Activated CD4-positive, alpha-beta T cell treated with anti-CD3 and anti-CD28 coated beads, Interleukin-2, Interleukin-4, amounts not matched to agents 100 ng/mL and 50 ng/mL, durations not matched to agents 16 hours and 8 hours (primary cell): ENCODE measurements around the gene TEKT5.
"Not testable (repeated sequence)": the region's sequence is repeated elsewhere in the genome, so short reads cannot be mapped to it uniquely, and the experiment has no call there.

ENCODE experiments used
- DNase-seq: peaks from one replicate; pipeline ENCODE4 v3.0.0-alpha.2; 2020; ENCODE audit warnings: low spot score

TEKT5 gene

DNA sequence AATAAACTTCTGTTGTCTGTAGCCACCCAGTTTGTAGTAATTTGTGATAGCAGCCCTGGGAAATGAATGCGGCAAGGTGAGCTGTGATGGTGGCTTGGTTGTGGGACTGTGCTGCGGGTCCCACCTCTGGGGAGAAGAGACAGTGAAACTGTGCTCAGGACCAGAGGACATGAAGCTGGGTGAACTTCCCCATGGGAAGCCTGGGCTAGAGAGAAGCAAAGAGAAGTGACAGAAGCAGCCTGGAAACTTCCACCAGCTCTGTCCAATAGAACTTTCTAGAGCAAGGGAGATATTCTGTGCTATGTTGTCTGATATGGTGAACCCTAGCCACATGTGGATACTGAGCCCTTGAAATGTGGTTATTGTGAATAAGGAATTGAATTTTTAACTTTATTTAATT is 62.8 kb downstream of the TEKT5 start:
- no peak for DNase-seq

DNA sequence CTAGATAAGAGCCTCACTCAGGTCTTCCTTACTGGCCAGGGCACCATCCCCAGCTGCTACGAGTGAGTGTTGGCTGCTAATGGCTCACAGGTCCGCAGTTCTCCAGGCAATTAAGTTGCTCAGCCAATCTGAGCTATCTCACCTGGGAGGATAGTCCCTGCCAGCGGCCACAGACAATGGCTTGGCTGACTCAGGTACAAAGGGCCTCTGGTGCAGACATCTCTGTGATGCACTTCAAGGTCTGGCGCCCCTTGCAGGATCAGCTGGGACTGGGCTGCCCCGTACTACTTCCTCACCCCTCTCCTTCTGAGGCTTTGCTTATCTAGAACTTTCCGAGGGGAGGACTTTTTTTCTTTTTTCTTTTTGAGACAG is 65.2 kb downstream of the TEKT5 start:
- no peak for DNase-seq

DNA sequence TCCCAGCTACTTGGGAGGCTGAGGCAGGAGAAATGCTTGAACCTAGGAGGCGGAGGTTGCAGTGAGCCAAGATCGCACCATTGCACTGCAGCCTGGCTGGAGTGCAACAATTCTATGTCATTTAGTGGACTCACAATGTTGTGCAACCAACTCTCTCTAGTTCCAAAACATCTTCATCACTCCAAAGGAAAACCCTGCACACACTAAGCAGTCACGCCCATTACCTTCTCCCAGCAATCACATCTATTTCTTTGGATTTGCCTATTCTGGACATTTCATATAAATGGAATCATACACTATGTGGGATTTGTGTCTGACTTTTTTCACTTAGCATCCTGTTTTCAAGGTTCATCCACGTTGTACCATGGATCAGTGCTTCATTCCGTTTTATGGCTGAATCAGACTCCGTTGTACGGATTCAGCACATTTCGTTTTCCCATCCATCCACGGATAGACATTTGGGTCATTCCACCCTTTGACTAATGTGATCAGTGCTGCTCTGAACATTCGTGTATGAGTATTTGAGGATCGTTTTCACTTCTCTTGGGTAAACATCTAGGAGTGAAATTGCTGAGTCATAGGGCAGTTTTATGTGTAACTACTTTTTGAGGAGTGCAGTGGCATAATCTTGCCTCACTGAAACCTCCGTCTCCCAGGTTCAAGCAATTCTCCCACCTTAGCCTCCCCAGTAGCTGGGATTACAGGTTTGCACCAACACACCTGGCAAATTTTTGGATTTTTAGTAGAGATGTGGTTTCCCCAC is 69.0 kb downstream of the TEKT5 start:
- DNase-seq = no peak

DNA sequence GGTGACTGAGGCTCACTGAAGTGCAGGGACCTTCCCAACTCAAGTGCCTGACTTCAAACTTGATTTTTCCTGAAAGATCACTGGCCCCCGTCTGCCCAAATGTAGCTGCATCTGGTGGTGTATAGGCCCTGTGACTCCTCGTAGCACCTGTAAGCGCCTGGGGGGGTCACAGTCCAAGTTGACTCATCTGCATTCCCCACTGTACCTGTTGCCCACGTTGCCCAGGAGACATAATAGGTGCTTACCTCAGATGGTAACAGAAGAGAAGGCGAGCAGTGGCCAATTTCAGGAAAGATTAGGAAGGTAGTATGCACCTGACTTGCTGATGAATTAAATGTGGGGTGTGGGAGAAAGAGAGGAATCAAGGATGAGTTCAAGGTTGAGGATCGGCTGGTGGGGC is 70.2 kb downstream of the TEKT5 start:
- DNase-seq = no peak

DNA sequence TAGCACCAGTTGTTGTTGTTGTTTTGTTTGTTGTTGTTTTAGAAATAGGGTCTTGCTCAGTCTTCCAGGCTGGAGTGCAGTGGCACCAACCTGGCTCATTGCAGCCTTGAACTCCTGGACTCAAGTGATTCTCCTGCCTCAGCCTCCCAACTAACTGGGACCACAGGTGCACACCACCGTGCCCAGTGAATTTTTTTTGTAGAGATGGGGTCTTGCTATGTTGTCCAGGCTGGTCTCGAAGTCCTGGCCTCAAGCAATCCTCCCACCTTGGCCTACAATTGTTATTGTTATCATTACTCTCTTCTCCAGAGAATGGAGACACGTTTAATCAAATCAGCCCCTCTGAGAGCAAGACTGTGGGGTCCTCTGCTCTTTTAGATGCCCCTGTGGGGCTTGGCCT is 71.7 kb downstream of the TEKT5 start:
- DNase-seq = no peak

DNA sequence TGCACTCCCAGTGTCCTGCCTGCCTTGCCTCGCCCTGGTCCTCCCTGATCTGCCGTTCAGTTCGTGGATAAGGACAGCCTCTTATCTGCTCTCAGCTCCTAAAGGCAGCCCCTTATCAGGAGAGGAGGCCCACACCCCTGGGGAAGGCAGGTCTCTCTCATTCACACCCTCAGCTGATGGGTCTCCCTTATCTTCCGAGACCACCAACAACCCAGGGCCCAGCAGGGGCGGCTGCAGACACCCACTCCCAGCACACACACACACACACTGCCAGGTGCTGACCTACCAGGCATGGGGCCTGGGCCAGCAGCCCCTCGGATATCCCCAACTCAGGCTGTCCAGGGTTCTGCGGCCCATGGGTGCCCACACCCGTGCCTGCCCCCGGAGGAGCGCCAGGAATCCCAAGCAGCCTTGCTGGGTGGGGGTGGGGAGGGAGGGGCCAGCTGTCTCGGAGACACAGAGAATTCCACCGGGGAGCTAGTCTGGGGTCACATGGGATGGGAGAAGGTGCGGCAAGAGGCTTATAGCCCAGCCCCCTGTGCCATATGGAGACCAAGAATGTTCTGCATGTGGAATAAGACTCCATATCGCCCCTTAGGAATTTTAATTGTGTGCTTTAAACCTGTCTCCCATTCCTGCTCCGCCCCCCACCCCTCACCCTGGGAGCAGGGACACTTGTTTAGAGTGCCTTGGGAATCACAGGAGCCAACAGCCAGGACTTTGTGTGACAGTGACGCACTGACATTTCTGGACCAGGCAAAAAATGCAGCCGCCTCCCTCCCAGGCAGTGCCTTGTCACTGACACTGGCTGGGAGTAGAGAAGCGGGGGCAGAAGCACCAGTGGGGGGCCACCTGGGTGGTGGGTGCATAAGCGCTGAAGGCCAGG is 72.5 kb downstream of the TEKT5 start:
- no peak for DNase-seq

DNA sequence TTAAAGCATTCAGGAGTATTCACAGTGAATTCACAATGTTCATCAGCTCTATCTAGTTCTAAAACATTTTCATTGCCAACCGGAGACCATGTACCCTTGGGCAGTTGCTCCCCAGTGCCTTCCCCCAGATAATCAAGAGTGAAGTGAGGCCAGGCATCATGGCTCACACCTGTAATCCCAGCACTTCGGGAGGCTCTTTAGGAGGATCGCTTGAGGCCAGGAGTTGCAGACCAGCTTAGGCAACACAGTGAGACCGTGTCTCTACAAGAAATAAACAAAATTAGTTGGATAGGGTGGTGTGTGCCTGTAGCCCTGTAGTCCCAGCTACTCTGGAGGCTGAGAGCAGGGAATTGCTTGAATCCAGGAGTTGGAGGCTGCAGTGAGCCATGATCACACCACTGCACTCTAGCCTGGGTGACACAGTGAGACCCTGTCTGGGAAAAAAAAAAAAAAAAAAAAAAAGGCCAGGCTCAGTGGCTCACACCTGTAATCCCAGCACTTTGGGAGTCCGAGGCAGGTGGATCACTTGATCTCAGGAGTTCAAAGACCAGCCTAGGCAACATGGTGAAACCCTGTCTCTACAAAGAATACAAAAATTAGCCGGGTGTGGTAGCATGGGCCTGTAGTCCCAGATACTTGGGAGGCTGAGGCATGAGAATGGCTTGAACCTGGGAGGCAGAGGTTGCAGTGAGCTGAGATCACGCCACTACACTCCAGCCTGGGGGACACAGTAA is 73.3 kb downstream of the TEKT5 start:
- not testable (repeated sequence) for DNase-seq

DNA sequence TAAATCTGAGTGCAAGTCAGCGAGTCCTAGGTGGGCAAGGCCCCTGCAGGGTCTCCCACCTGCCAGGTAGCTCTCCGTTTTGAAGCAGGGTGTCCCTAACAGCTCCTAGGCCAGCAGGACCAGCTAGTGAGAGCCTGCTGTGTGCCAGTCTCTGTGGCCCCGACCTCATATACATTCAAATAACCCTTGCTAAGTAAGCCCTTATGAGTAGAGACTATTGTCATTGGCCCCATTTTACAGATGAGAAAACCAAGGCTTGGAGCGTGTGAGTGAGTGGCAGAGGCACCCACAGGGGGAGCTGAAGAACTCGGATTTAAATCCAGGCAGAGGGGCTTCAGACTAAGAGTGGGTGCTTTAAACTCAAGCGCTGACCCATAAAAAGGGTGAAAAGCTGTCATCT is 74.6 kb downstream of the TEKT5 start:
- no peak for DNase-seq

DNA sequence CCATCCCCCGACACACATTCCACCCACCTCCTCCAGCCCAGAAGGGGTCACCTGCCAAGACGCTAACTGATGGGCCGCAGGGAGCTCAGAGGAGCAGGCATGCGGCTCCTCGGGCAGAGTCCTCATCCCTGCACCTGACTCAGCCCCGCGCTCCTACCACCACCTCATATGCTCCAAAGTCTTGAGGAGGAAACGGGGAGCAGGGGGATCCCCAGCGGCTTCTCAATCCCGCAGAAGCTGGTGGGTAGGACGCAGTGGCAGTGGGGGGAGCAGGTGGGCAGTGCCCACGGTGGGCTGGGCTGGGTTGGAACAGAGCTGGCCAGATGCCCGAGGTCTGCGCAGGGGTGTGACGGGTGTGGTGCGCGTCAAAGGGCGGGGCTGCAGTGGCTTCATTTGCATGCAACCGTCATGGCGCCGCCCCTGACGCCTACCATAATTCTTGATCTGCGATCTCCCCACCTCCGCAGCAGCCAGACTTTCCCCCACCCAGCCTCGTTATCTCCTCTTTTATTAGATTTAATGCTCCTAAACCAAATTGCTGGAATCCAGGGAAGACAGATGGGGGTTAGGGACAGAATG is 75.4 kb downstream of the TEKT5 start:
- no peak for DNase-seq

DNA sequence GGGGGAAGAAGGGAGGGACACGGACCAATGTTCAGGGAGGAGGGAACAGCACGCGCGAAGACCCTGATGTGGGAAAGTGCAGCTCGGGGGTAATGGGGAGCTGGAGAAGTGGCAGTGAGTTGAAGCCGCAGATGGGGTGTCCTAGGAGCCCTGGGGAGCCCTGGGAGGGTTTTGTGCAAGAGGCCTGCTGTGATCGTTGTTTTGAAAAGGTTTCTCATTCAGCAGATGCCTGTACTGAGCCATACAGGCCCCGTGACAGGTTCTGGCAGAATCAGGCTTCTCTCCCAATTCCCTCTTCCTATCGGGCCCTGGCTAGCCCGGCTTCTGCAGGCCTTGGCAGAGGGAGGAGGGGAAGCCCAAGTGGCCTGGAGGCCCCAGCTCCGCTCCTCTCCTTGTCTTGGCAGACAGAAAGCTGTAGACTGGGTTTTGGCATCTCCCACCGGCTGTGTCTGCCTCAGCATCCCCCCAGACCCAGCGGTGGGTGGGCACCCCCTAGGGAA is 76.0 kb downstream of the TEKT5 start:
- no peak for DNase-seq

DNA sequence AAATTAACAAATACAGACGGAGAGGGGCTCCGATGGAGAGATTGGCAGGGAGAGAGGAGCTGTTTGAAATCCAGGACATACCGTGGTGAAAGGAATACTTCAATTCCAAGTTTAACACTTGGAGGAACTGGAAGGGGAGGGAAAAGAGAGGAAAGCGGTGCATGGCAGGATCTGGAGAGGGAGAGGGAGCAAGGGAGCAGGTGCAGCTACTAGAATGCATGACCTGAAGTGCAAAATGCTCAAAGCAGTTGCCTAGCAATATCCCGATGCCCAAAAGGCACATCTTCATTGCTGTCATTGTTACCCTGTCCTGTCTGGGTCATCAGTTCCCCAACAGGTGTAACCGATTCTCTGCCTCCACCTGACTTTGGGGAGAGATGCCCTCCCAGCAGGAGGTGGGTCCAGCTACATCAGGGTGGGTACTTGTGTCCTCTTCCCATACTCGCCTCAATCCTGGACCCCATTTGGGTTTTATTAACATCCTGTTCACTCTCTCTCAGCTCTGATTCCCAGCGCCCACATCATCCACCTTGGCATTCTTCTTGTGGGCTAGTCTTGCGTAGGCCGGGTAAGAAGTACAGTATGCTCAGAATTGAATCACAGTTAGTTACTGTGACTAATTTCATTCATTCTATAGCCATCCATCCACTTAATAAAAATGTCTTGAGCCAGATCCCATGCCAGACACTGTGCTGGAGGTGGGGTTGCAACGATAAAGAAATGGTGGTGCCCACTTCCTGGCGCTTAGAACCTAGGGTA is 76.9 kb downstream of the TEKT5 start:
- no peak for DNase-seq

DNA sequence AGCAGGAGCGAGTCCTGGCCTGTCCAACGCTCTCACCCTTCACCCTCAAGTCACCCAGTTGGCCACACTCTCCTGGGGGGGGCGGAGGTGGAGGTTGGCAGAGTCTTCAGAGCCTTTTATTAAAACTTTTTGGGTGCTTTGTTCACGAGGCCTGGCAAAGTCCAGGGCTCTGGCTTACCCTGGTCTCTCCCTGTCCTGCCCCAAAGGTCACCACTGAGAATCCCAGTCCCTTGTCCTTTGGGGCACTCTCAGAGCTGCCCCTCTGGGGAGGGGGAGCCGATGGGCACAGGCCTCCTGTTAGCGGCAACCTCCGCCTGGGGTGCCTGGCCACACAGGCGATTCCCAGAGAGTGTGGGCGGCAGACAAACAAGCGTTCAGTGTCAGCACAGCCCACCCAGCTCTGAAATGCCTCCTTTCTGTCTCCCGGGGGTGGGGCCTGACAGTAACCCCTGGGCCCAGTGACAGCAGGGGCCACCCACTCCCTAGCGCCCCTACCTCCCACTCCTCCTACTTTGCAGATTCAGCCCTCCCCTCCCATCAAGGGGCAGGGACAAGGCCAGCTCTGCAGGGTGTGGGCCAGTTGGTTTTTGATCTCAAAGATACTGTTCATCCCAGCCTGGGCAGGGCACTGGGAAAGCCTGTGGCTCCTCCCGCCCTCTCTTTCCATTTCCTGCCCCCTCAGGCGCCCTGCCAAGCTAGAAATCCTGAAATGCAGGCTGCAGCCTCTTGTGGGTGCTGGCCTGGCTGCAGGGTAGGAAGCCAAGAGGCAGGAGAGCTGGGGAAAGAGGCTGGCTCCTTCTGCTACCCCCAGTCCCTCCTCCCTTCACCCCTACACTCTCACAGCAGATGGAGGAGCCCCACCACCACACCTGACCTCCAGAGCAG is 77.7 kb downstream of the TEKT5 start:
- DNase-seq = no peak

DNA sequence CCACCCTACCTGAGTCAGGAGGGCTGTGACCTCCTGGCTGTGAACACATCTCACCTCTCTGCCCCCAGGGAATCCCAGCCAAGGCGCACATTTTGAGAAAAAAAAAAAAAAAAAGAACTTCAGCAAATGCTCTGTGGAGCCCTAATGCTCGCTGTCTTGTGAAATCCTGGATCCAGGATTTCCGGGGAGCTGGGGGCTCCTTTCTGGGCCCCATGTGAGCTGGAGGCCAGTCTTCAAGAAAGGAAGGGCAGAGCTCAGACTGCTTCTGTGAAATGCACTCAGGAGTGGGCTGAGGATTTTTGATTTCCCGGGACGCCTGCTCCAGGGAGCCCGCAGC is 78.3 kb downstream of the TEKT5 start:
- no peak for DNase-seq

DNA sequence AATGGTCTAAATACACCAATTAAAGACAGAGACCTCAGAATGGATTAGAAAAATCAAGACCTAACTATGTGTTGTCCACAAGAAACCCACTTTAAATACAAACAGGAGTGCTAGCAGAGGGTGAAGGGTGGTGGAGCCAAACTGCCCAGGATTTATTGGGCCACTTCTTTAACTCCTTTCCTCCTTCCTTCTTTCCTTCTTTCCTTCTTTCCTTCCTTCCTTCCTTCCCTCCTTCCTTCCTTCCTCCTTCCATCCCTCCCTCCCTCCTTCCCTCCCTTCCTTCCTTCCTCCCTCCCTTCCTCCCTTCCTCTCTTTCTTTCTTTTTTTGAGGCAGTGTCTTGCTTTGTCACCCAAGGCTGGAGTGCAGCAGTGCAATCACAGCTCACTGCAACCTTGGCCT is 80.0 kb downstream of the TEKT5 start:
- DNase-seq = no peak

DNA sequence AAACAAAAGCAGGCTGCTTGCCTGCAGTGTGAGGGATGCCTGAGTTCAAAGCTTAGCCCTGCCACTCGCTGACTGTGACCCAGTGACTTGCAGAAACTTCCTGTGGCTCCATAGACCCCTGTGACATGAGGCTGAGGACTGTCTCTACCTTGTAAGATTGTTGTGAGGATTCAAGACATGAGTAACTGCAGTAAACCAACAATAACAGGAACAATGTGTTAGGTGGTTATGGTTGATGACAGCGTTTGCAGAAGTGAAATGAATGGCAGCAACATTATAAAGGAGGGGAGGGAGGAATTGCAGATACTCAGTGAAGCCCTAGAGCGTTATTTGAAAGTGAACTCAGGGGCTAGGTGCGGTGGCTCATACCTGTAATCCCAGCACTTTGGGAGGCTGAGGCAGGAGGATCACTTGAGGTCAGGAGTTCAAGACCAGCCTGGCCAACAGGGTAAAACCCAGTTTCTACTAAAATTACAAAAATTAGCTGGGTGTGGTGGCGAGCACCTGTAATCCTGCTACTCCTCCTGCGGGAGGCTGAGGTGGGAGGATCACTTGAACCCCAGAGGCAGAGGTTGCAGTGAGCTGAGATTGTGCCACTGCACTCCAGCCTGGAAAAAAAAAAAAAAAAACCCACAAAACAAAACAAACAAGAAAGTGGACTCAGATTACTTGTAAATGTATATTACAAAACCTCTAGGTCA is 80.8 kb downstream of the TEKT5 start:
- DNase-seq = no peak

DNA sequence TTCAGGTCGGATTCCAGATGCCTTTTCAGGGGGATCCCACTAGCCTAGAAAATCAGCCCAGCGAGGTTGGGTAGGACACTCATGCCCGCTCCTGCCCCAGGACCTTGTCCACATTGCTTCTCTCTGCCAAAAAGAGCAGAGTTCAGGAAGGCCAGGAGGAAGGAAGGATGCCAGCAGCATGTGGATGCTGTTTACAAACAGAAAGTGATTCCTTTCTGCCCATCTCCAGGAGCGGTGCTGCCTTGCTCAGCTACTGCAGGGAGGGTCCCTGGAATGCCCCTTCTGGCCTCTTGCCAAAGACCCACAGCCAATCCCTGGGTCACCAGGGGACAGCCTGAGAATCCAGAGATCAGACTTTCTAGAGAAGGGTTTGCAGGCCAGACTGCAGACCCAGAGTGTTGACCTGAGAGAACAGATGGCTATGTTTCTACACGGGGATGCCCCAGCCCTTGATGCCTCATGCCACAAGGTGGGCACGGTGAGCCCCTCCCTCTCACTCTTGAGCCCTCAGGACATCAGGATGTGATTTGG is 82.0 kb downstream of the TEKT5 start:
- no peak for DNase-seq

DNA sequence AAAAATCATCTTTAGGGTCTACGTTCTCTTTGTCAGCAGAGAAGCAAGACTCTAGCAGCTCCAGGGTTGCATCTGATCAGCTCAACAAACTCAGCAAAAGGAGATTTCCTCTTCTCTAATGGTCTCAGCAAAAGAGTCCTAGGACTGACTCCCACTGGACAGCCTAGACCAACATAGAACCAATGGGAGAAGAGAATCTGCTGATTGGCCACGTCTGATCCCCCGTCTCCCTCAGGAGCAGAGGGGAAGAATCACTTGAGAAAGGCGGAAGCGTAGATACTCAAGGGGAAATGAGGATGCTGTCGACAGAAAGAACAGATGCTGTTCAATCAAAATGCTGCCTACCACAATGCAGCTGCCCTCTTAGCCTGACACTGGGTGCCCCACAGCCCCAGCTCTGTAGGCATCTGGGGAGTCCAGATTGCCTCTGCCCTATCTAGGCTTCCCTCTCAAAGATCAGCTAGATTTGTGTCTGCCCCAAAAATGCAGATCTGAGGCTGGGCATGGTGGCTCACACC is 82.8 kb downstream of the TEKT5 start:
- DNase-seq = no peak

DNA sequence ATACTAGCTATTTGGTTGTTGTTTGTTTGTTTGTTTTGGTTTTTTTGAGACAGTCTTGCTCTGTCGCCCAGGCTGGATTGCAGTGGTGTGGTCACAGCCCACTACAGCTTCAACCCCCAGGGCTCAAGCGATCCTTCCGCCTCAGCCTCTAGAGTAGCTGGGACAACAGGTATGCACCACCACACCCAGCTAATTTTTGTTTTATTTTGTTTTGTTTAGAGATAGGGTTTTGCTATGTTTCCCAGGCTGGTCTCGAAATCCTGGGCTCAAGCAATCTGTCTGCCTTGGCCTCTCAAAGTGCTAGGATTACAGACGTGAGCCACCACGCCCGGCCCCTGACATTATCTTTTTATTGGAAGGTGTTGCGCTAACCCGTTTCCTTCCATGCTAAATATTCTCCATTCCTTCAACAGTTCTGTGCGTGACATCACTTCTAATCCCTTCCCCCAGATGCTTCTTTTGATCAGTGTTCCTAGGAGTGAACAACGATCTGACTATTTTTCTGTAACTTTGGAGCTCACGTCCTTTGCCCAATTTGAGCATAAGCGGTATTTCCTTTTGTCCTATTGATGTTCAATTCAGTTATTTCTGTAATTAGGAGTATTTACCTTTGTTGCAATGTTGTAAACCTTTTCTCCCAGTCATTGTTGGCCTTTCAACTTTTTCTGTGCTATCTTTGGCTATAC is 84.1 kb downstream of the TEKT5 start:
- no peak for DNase-seq

DNA sequence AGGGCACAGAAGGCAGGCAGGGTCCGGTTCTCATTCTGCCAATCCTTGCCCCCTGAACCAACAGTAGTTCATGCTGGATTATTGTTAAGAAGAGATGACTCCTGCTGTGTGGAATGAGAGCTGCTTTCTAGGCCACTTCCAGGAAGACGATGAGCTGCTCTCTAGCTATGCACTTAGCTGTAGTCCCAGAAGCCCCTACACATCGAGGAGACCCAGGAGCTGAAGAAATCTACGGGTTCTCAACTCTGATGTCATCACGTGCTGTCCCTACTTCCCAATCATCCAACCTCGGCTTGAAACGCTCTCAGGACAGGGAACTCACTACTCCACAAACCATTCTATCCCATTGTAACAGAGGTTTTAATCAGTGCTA is 85.3 kb downstream of the TEKT5 start:
- no peak for DNase-seq
